ENCODE measurements around the gene HK1.

HK1 gene

GRCh38 chr10:69318106-69318866 lies 40.0 kb downstream of the HK1 start (continued):
- peak; percentile 16; the same call in 1 of the 2 replicates for TF ChIP-seq REST (tag by site-specific recombination; IDR thresholded peaks at IDR 0.05)
- peak; percentile 77 for TF ChIP-seq ZSCAN30 (tag by site-specific recombination; IDR thresholded peaks at IDR 0.05)
- TF ChIP-seq MZF1 (tag by site-specific recombination; IDR thresholded peaks at IDR 0.05; ENCODE audit: borderline replicate concordance) = peak; percentile 93
- peak; percentile 6; the same call in 1 of the 2 replicates for TF ChIP-seq ZIC2 (tag by site-specific recombination; IDR thresholded peaks at IDR 0.05)
- TF ChIP-seq ZNF792 (tag by site-specific recombination; IDR thresholded peaks at IDR 0.05) = no peak
- TF ChIP-seq GLIS1 (tag by site-specific recombination; IDR thresholded peaks at IDR 0.05) = no peak; the same call in 1 of the 2 replicates
- TF ChIP-seq SCRT2 (tag by site-specific recombination; IDR thresholded peaks at IDR 0.05) = no peak
- TF ChIP-seq ZNF518A (tag by site-specific recombination; conservative IDR thresholded peaks at IDR 0.05; ENCODE audit: low read depth) = no peak
- no peak for TF ChIP-seq ZNF169 (tag by site-specific recombination; IDR thresholded peaks at IDR 0.05)
- peak; percentile 60; the same call in 1 of the 2 replicates for TF ChIP-seq PATZ1 (tag by site-specific recombination; IDR thresholded peaks at IDR 0.05)
- no peak for TF ChIP-seq ZFP37 (tag by site-specific recombination; IDR thresholded peaks at IDR 0.05)
- TF ChIP-seq ZNF600 (tag by site-specific recombination; IDR thresholded peaks at IDR 0.05) = peak; percentile 36; the same call in 1 of the 2 replicates
- TF ChIP-seq ZNF2 (tag by site-specific recombination; IDR thresholded peaks at IDR 0.05) = no peak
- TF ChIP-seq KLF1 (tag by site-specific recombination; IDR thresholded peaks at IDR 0.05) = peak; percentile 44
- TF ChIP-seq ZNF660 (tag by site-specific recombination; IDR thresholded peaks at IDR 0.05) = 0 out of 2 replicates have a peak, but pooled peaks have one; percentile 53
- peak; percentile 97 for TF ChIP-seq ZBTB48 (tag by site-specific recombination; IDR thresholded peaks at IDR 0.05)
- TF ChIP-seq ZNF398 (tag by site-specific recombination; IDR thresholded peaks at IDR 0.05) = peak; percentile 79
- TF ChIP-seq ZNF596 (tag by site-specific recombination; IDR thresholded peaks at IDR 0.05) = peak; percentile 15; the same call in 1 of the 2 replicates
- TF ChIP-seq TRIM28 (IDR thresholded peaks at IDR 0.05; ENCODE audit: borderline replicate concordance, low read length) = no peak
- no peak; the same call in 1 of the 2 replicates for TF ChIP-seq ZXDB (tag by site-specific recombination; IDR thresholded peaks at IDR 0.05)
- 0 out of 2 replicates have a peak, but pooled peaks have one; percentile 61 for TF ChIP-seq ZNF324 (tag by site-specific recombination; IDR thresholded peaks at IDR 0.05)
- TF ChIP-seq ZNF76 (tag by site-specific recombination; IDR thresholded peaks at IDR 0.05; ENCODE audit: borderline replicate concordance, low read depth) = peak; percentile 12; the same call in 1 of the 2 replicates
- TF ChIP-seq ZNF747 (tag by site-specific recombination; IDR thresholded peaks at IDR 0.05) = no peak
- TF ChIP-seq ZBTB6 (tag by site-specific recombination; IDR thresholded peaks at IDR 0.05) = no peak
- TF ChIP-seq ZBTB8A (tag by site-specific recombination; IDR thresholded peaks at IDR 0.05) = peak; percentile 84
- 0 out of 2 replicates have a peak, but pooled peaks have one; percentile 14 for TF ChIP-seq SP7 (tag by site-specific recombination; IDR thresholded peaks at IDR 0.05)

All from HEK293 (cell line).